HUES64 (cell line): ENCODE measurements around the gene SLC44A4.
"Not testable (repeated sequence)": the region's sequence is repeated elsewhere in the genome, so short reads cannot be mapped to it uniquely, and the experiment has no call there.

Experiments
- H3K27ac ChIP-seq: 2 replicates; pipeline ENCODE4 v1.7.0; 2013; ENCODE audit warnings: low read depth, low read length, inconsistent platforms
- H3K27me3 ChIP-seq: 2 replicates; pipeline ENCODE4 v1.6.1; 2013; ENCODE audit warnings: mild to moderate bottlenecking, low read length; ENCODE audit not compliant: insufficient read depth
- H3K36me3 ChIP-seq: 2 replicates; pipeline ENCODE4 v1.6.1; 2013; ENCODE audit warnings: mild to moderate bottlenecking, low read length; ENCODE audit not compliant: insufficient read depth
- H3K4me1 ChIP-seq: 2 replicates; pipeline ENCODE4 v1.6.1; 2013; ENCODE audit warnings: mild to moderate bottlenecking, low read length, moderate library complexity; ENCODE audit not compliant: insufficient read depth
- H3K4me3 ChIP-seq: 2 replicates; pipeline ENCODE4 v1.5.1; 2013; ENCODE audit warnings: mild to moderate bottlenecking, low read length, moderate library complexity
- H3K9ac ChIP-seq: 2 replicates; pipeline ENCODE4 v1.6.1; 2013; ENCODE audit warnings: mild to moderate bottlenecking, low read depth, low read length
- H3K9me3 ChIP-seq: 2 replicates; pipeline ENCODE4 v1.6.1; 2013; ENCODE audit warnings: low read depth, low read length; ENCODE audit not compliant: insufficient read depth
- WGBS: fragments of 150-250, 120-280 bp; methylation state at CpG from one replicate; pipeline ENCODE4 v1.1.7; 2013; ENCODE audit warnings: missing lambda C conversion rate; 5-methylcytosine and 5-hydroxymethylcytosine counted together

The SLC44A4 gene

DNA sequence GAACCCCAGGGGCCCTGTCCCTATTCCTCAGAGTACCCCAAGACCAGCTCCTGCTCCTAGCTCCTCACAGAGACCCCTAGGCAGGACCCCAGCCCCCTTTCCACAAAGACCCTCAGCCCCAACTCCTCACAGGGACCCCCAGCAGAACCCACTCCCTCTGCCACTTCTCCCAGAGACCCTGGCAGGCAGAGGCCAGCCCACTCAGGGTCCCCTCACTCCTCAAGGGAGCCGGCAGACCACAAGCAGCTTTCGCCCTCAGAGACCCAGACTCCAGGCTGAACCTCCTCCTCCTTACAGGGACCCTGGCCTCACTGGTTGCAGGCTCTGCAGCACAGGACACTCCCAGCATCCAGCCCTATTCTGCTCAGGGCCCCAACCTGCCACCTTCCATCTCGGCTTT is 575 bp downstream of the SLC44A4 start:
- no peaks in the 10 kb centered on the region for H3K27me3 ChIP-seq
- H3K4me3 ChIP-seq, result peak overlapping the region; percentile 29; the same call in 1 of the 2 replicates
- H3K9me3 ChIP-seq, result no peaks in the 10 kb centered on the region
- H3K27ac ChIP-seq, result no peak overlapping the region
- H3K36me3 ChIP-seq, result peaks cover 37% of the 10 kb centered on the region
- 80% methylated on average over 3 of the region's 3 CpGs for WGBS
- H3K9ac ChIP-seq, result 0 out of 2 replicates have a peak overlapping the region, but pooled peaks have one; percentile 20
- H3K4me1 ChIP-seq, result no peaks in the 10 kb centered on the region

DNA sequence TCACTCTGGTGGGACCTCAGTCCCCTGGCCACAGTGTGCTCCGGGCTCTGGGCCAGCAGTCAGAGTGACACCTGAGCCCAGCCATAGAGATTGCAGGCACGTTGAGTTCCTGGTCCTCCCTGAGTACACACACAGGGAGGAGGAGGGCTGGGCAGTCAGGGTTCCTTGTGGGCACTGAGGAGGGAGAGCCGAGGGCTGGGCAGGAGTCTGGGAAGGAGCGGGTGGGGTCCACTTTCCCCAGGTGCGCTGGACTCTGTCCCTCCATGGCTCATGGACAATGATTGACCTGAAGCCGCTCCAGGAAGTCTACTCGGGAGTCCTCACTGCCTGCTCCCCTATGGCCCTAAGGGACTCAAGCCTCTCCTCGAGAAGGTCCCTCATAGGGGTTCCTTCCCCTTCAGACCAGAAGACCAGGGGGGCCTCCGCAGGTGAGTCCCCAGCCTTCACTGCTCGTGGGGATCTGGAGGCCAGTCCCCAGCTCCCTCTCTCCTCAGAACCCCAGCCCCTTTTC is 1.1 kb downstream of the SLC44A4 start:
- H3K36me3 ChIP-seq, result peaks cover 32% of the 10 kb centered on the region
- no peaks in the 10 kb centered on the region for H3K4me1 ChIP-seq
- H3K4me3 ChIP-seq, result no peak overlapping the region
- H3K9me3 ChIP-seq, result no peaks in the 10 kb centered on the region
- no peak overlapping the region for H3K9ac ChIP-seq
- H3K27ac ChIP-seq, result no peak overlapping the region
- WGBS, result 81% methylated on average over 10 of the region's 10 CpGs
- no peaks in the 10 kb centered on the region for H3K27me3 ChIP-seq

DNA sequence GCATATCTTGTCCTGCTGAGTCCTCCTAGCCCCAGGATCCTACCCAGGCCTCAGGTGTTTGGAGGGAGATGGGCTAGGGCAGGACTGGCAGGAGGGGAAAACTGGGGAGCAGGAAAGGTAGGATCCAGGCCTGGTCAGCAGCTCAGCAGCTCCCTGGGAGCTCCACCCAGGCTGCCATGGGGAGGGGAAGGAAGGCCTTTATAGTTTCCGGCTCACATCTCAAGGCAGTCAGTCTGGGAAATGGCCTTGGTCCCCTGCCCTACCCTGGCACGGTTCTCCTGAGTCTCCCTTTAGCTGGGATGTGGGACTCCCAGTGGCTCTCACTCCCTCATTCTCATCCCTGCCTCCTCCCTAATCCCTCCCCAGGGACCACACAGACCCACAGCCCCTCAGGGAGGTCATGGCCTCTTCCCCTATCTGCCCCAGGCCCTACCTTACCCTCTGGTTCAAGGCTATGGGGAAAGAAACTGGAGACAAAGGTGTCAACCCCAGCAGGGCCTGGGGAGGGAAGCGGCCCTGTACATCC is 1.6 kb downstream of the SLC44A4 start:
- H3K4me3 ChIP-seq, result no peak overlapping the region
- no peak overlapping the region for H3K9ac ChIP-seq
- WGBS, result 75% methylated on average over 3 of the region's 3 CpGs

DNA sequence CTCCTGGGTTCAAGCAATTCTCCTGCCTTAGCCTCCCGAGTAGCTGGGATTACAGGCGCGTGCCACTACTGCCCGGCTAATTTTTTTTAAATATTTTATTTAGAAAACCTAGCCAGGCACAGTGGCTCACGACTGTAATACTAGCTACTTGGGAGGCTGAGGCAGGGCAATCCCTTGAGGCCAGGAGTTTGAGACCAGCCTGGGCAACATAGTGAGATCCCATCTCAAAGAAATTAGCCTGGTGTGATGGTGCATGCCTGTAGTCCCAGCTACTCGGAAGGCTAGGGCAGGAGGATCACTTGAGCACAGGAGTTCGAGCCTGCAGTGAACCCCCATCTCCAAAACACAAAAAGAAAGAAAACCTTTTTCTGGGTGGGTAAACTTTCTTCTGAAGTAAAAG is 2.4 kb downstream of the SLC44A4 start:
- Histone ChIP-seq H3K27me3 (no peaks in the 10 kb centered on the region), H3K4me3 (no peak overlapping the region), H3K9me3 (no peaks in the 10 kb centered on the region), H3K27ac (no peak overlapping the region), H3K4me1 (0 out of 2 replicates have a peak, but pooled peaks cover 1% of the 10 kb centered on the region), H3K9ac (no peak overlapping the region), H3K36me3 (peaks cover 20% of the 10 kb centered on the region)
- WGBS, result 96% methylated on average over 6 of the region's 7 CpGs

More for the DNA sequence above, 1.6 kb downstream of the SLC44A4 start:
- H3K27ac ChIP-seq, result no peak overlapping the region
- H3K4me1 ChIP-seq, result no peaks in the 10 kb centered on the region
- H3K36me3 ChIP-seq, result peaks cover 27% of the 10 kb centered on the region
- no peaks in the 10 kb centered on the region for H3K27me3 ChIP-seq
- H3K9me3 ChIP-seq, result no peaks in the 10 kb centered on the region

DNA sequence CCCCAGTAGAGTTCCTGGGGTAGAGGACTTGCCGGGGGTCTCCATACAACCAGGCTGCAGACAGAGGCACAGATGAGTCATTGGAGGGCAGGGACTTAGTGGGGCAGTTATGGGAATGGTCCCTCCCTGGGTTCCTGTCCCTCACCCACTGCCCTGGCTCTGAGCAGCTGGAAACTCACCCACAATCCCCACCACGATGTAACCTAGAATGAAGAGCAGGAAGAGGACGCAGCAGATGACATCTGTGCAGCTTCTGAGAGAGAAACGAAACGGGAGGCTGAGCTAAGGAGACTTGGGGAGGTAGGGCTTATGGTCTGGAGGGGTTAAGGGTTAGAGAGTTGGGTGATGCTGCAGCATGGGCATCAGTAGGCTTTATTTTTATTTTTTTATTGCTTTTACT is 2.9 kb downstream of the SLC44A4 start:
- H3K36me3 ChIP-seq, result peaks cover 15% of the 10 kb centered on the region
- peaks cover 6% of the 10 kb centered on the region; the same call in 1 of the 2 replicates for H3K4me1 ChIP-seq
- no peak overlapping the region for H3K27ac ChIP-seq
- H3K27me3 ChIP-seq, result no peaks in the 10 kb centered on the region
- H3K9ac ChIP-seq, result no peak overlapping the region
- H3K9me3 ChIP-seq, result no peaks in the 10 kb centered on the region
- 86% methylated on average over 5 of the region's 5 CpGs for WGBS
- no peak overlapping the region for H3K4me3 ChIP-seq

DNA sequence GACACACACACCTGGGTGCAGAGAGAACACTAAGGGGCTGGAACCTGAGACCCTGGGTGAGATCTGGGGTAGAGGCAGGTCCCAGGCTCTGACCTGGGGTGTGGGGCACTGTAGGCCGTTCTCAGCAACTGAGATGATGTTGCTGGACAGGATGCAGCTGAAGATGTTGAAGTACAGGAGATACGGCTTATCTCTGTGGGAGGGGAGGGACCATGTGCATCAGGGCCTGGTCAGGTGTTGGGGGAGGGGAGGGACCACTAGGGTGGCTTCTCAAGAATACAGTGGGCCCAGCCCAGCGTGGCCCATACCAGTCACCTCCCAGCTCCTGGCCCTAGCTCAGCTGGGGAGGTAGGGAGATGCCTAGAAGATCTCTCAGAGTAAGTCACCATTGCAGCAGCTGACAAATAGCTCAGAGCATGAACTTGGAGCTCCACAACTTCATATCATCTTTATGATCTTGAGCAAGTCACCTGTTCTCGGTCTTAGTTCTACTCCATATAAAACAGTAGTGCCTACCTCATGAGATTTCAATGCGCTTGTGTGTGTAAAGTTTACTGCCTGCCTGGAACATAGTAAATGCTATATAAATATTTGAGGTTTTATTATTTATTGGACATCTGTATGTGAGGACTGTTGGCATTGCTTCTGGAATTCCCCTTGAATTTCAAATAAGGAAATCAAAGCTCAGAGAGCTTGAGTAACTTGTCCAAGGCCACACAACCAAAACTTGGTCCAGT is 3.8 kb downstream of the SLC44A4 start:
- Histone ChIP-seq H3K36me3 (peaks cover 6% of the 10 kb centered on the region), H3K4me3 (no peak overlapping the region), H3K9ac (no peak overlapping the region), H3K4me1 (peaks cover 9% of the 10 kb centered on the region; the same call in 1 of the 2 replicates), H3K27ac (no peak overlapping the region), H3K27me3 (no peaks in the 10 kb centered on the region), H3K9me3 (no peaks in the 10 kb centered on the region)
- WGBS, result 87% methylated on average over 5 of the region's 5 CpGs

DNA sequence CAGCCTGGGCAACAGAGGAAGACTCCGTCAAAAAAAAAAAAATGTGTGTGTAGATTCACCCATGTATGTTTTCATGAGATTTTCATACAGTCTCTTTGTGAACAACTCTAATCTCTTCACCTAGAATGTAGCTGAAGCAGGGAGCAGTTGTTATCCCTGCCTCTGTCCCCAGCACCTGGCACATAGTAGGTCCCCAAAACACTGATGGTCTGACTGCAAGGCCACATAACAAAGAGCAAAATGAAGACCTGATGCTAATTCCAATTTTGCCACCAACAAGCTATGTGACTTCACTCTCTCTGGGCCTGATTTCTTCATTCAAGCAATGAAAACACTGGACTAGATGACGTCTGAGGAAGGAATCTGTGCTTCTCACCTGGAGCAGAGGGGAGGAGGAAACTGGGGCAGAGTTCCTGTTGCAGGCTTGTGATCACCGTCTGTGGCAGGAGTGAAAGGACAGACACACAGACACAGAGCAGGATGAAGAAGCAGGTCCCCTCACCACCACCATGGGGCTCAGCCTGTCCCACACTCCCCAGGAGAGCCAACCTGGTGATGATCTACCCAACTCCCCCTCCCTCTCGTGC is 4.6 kb downstream of the SLC44A4 start:
- Histone ChIP-seq H3K27ac (no peak overlapping the region), H3K9me3 (no peaks in the 10 kb centered on the region), H3K9ac (no peak overlapping the region), H3K27me3 (no peaks in the 10 kb centered on the region), H3K36me3 (no peaks in the 10 kb centered on the region), H3K4me3 (no peak overlapping the region), H3K4me1 (peaks cover 9% of the 10 kb centered on the region; the same call in 1 of the 2 replicates)
- 82% methylated on average over 4 of the region's 4 CpGs for WGBS

DNA sequence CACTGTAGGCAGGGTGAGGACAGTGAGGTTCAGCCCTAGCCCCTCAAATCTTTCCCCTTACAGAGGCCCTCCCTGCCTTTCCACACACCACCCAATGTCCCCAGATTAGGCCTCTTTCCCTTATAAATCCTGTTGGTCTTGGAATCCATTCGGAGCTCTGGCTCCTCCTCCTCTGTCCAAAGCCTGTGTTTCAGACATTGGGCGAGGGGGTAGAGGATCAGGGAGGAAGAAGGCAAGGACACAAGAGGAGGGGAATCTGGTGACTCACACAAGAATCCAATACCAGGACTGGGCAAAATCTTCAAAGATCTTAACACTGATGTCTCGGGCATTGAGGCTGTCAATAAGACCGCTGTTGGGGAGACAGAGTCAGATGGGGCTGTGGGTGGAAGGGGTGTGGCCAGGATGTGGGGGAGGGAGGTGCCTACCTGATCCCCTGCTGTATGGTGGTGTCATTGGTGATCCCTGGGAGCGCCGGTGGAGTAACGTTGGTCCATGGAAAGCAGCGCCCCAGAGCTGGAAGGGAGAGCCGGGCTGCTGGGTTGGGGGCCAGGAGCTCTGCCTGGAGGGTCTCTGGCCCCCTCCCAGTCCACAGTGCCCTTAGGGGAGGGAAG is 7.6 kb downstream of the SLC44A4 start:
- Histone ChIP-seq H3K9me3 (no peaks in the 10 kb centered on the region), H3K27ac (no peak overlapping the region), H3K36me3 (no peaks in the 10 kb centered on the region), H3K4me3 (no peak overlapping the region), H3K9ac (no peak overlapping the region), H3K27me3 (no peaks in the 10 kb centered on the region), H3K4me1 (peaks cover 9% of the 10 kb centered on the region; the same call in 1 of the 2 replicates)
- WGBS, result 70% methylated on average over 9 of the region's 9 CpGs

DNA sequence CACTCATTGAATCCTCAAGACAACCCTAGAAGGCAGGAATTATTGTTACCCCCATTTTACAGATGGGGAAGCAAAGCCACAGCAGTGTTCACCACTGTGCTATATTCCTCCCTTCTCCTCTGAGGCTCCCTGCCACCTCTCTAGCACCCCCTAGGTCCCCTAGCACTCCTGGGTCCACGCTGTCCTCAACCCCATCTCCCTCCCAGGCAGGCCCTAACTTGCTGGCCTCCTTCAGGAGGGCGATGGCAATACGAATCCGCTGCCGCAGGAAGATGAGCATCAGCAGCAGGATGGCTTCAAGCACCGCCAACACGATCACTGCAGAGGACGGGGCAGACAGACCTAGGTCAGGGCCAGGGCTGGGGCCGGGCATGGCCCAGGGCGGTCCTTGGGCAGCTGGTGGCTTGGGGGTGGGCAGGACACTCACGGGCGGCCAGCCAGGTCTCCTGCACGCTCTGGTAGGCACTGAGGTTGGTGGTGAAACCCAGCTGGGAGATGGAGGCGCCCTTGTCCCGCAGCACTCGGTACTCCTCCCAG is 8.3 kb downstream of the SLC44A4 start:
- H3K9me3 ChIP-seq, result no peaks in the 10 kb centered on the region
- H3K9ac ChIP-seq, result no peak overlapping the region
- peaks cover 9% of the 10 kb centered on the region; the same call in 1 of the 2 replicates for H3K4me1 ChIP-seq
- no peaks in the 10 kb centered on the region for H3K27me3 ChIP-seq
- H3K4me3 ChIP-seq, result no peak overlapping the region
- 88% methylated on average over 16 of the region's 16 CpGs for WGBS
- no peak overlapping the region for H3K27ac ChIP-seq
- no peaks in the 10 kb centered on the region for H3K36me3 ChIP-seq

DNA sequence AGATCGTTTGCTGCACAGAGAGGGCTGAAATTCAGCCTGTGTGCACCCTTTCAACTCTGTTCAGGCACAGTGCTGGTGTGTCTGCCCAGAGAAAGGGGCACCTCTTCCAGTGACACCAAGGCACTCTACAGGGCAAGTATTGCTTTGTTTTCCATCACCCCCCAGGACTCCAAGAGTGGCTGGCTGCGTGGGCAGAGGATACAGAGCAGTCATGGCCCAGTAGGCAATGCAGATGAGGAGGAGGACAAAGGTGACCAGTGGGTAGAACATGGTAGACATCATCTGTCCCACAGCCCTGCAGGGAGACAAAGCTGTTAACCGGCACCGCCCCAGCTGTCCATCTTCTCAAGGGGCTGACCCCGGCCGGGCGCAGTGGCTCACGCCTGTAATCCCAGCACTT is 9.5 kb downstream of the SLC44A4 start:
- H3K27ac ChIP-seq, result no peak overlapping the region
- no peaks in the 10 kb centered on the region for H3K27me3 ChIP-seq
- H3K4me3 ChIP-seq, result no peak overlapping the region
- no peaks in the 10 kb centered on the region for H3K36me3 ChIP-seq
- peaks cover 9% of the 10 kb centered on the region; the same call in 1 of the 2 replicates for H3K4me1 ChIP-seq
- H3K9me3 ChIP-seq, result no peaks in the 10 kb centered on the region
- H3K9ac ChIP-seq, result no peak overlapping the region
- WGBS, result 89% methylated on average over 8 of the region's 8 CpGs

DNA sequence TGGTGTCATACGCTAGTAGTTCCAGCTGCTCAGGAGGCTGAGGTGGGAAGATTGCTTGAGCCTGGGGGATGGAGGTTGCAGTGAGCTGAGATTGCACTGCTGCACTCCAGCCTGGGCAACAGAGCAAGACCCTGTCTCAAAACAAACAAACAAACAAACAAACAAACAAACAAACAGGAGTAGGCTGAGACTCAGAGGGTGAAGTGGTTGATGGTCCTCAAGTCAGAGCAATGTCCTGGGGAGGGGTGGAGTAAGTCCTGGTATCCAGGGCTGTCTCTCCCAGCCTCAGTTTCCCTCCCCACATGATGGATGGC is 10.2 kb downstream of the SLC44A4 start:
- H3K4me3 ChIP-seq, H3K36me3 ChIP-seq, H3K9me3 ChIP-seq, H3K27me3 ChIP-seq, H3K9ac ChIP-seq, H3K27ac ChIP-seq, H3K4me1 ChIP-seq: not testable (repeated sequence)
- WGBS, result 100% methylated on average over 1 of the region's 1 CpG
